Mesendoderm (in vitro differentiated cells): ENCODE results near the gene EPYC.

Experiments used
- DNase-seq: peaks from one replicate; pipeline ENCODE4 v3.0.0; 2013
- H2AK5ac ChIP-seq: 2 replicates; pipeline ENCODE4 v1.6.1; 2013; ENCODE audit warnings: low read length, inconsistent platforms
- H2BK120ac ChIP-seq: 2 replicates; pipeline ENCODE4 v1.6.1; 2013; ENCODE audit warnings: low read depth, mild to moderate bottlenecking, low read length, moderate library complexity, mixed read lengths
- H2BK15ac ChIP-seq: replicated peaks from 2 replicates; pipeline ENCODE4 v1.6.1; 2013; ENCODE audit warnings: low read depth, mild to moderate bottlenecking, moderate library complexity
- H2BK5ac ChIP-seq: 2 replicates; pipeline ENCODE4 v1.6.1; 2013; ENCODE audit warnings: low read length, inconsistent platforms
- H3K18ac ChIP-seq: 2 replicates; pipeline ENCODE4 v1.6.1; 2013; ENCODE audit warnings: mild to moderate bottlenecking, low read length, mixed read lengths
- H3K23ac ChIP-seq: one replicate; pipeline ENCODE4 v1.6.1; 2013; ENCODE audit warnings: low read length
- H3K27ac ChIP-seq: 2 replicates; pipeline ENCODE4 v1.5.1; 2013; ENCODE audit warnings: low read depth, mild to moderate bottlenecking, inconsistent platforms, low read length, moderate library complexity
- H3K27me3 ChIP-seq: 2 replicates; pipeline ENCODE4 v1.6.1; 2013; ENCODE audit warnings: low read length, control low read depth, mild to moderate bottlenecking, inconsistent platforms; ENCODE audit not compliant: insufficient read depth, poor library complexity
- H3K36me3 ChIP-seq: 2 replicates; pipeline ENCODE4 v1.6.1; 2013; ENCODE audit warnings: low read length, inconsistent platforms; ENCODE audit not compliant: control insufficient read depth, insufficient read depth
- H3K4ac ChIP-seq: one replicate; pipeline ENCODE4 v1.6.1; 2013; ENCODE audit warnings: low read depth, mild to moderate bottlenecking, low read length, moderate library complexity
- H3K4me1 ChIP-seq: 2 replicates; pipeline ENCODE4 v1.6.1; 2013; ENCODE audit warnings: low read depth, low read length, inconsistent platforms; ENCODE audit not compliant: control insufficient read depth
- H3K4me2 ChIP-seq: 2 replicates; pipeline ENCODE4 v1.6.1; 2013; ENCODE audit warnings: low read length
- H3K4me3 ChIP-seq: 2 replicates; pipeline ENCODE4 v1.5.1; 2013; ENCODE audit warnings: mild to moderate bottlenecking, low read length
- H3K56ac ChIP-seq: one replicate; pipeline ENCODE4 v1.6.1; 2013; ENCODE audit warnings: low read length
- H3K79me1 ChIP-seq: 2 replicates; pipeline ENCODE4 v1.6.1; 2013; ENCODE audit warnings: low read length, inconsistent platforms
- H3K79me2 ChIP-seq: 2 replicates; pipeline ENCODE4 v1.6.1; 2013; ENCODE audit warnings: mild to moderate bottlenecking, low read length; ENCODE audit not compliant: control insufficient read depth, insufficient read depth
- H3K9ac ChIP-seq: 2 replicates; pipeline ENCODE4 v1.6.1; 2013; ENCODE audit warnings: low read length, inconsistent platforms
- H4K5ac ChIP-seq: one replicate; pipeline ENCODE4 v1.6.1; 2013; ENCODE audit warnings: low read length
- H4K8ac ChIP-seq: one replicate; pipeline ENCODE4 v1.6.1; 2013; ENCODE audit warnings: low read depth, mild to moderate bottlenecking, control low read depth, low read length, moderate library complexity
- WGBS: extraction: QIAGEN DNeasy Blood & Tissue Kit; methylation state at CpG from one replicate; pipeline ENCODE4 v1.1.7; 2013; ENCODE audit warnings: low lambda C conversion rate, missing lambda C conversion rate; ENCODE audit not compliant: insufficient coverage; ENCODE audit errors: extremely low coverage; 5-methylcytosine and 5-hydroxymethylcytosine counted together

Gene EPYC

DNA sequence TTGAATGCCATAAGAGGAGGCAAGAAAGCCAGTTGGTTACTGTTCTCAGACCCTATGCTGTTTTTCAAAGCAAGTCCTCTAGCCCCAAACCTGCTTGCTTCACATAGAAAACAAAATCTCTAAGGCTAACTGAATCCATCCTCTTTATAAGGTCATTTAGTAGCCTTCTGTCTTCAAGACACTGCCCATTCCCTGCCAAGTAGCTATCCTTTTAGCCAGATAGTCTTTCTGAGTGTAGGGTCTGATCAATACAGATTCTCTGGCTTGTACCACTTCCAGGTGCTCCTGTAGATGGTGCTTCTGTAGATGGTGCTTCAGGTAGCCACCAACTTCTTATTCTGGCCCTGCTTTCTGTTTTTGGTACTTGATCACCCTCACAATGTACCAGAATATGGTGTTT is 33.9 kb downstream of the EPYC start:
- no peak overlapping the region for H3K9ac ChIP-seq
- H2BK5ac ChIP-seq = no peak overlapping the region
- H3K4me1 ChIP-seq = no peaks in the 10 kb centered on the region
- DNase-seq = no peak
- no peak overlapping the region for H3K27ac ChIP-seq
- no peaks in the 10 kb centered on the region for H3K79me2 ChIP-seq
- H3K23ac ChIP-seq = no peak overlapping the region
- H3K4ac ChIP-seq = no peak overlapping the region
- H4K8ac ChIP-seq = no peak overlapping the region
- H2AK5ac ChIP-seq = no peak overlapping the region
- no peaks in the 10 kb centered on the region for H3K36me3 ChIP-seq
- no peak overlapping the region for H3K4me2 ChIP-seq
- no peaks in the 10 kb centered on the region for H3K79me1 ChIP-seq
- no peak overlapping the region for H3K18ac ChIP-seq
- no peak overlapping the region for H3K56ac ChIP-seq
- H4K5ac ChIP-seq = no peak overlapping the region
- H2BK15ac ChIP-seq = no peak overlapping the region
- H2BK120ac ChIP-seq = no peak overlapping the region
- no peak overlapping the region for H3K4me3 ChIP-seq
- H3K27me3 ChIP-seq = no peaks in the 10 kb centered on the region

DNA sequence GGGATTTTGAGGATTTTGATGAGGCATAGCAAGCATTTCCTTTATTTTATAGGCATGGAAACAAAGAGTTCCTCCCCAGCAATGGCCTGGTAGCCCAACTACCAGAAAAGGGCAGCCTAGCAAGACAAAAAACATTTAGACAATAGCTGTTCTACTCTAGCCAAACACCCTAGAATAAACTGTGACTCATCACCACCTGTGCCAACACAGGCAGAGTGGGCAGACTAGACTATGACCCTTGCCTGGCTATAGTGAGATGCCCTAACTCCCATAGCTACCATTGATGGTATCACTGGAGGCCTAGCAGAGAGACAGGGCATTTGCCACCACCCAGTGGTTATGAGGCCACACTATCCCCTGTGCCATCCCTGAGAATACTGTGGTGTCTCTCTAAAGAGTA is 34.3 kb downstream of the EPYC start:
- Histone ChIP-seq H3K18ac (no peak overlapping the region), H3K4me2 (no peak overlapping the region), H2BK15ac (no peak overlapping the region), H3K4ac (no peak overlapping the region), H2BK120ac (no peak overlapping the region), H4K8ac (no peak overlapping the region), H3K27me3 (no peaks in the 10 kb centered on the region), H3K36me3 (no peaks in the 10 kb centered on the region), H2BK5ac (no peak overlapping the region), H2AK5ac (no peak overlapping the region), H3K4me3 (no peak overlapping the region), H3K27ac (no peak overlapping the region), H3K4me1 (no peaks in the 10 kb centered on the region), H4K5ac (no peak overlapping the region), H3K79me2 (no peaks in the 10 kb centered on the region), H3K23ac (no peak overlapping the region), H3K56ac (no peak overlapping the region), H3K9ac (no peak overlapping the region), H3K79me1 (no peaks in the 10 kb centered on the region)
- DNase-seq = no peak

DNA sequence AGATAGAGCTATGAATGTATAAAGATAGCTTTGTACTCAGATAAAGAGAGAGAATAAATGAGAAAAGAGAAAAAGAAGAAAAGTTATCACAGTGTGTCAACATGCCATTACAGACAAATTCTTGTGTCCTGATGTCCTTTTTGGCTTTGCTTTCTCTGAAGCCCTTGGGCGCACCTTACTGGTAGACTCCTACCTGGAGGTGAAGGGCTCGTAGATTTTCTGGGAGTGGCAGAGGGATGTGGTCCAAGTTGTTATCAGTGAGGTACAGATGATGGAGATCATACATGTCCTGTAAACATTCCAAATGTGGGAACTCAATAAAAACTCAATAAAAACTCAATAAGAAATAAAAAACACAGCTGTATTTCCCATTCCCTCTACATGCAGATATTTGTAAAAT is 34.9 kb downstream of the EPYC start:
- H3K4me3 ChIP-seq = no peak overlapping the region
- no peak overlapping the region for H3K27ac ChIP-seq
- H2AK5ac ChIP-seq = no peak overlapping the region
- H3K9ac ChIP-seq = no peak overlapping the region
- DNase-seq = no peak
- no peak overlapping the region for H3K4me2 ChIP-seq
- no peak overlapping the region for H3K23ac ChIP-seq
- no peak overlapping the region for H2BK5ac ChIP-seq
- no peaks in the 10 kb centered on the region for H3K4me1 ChIP-seq
- no peak overlapping the region for H3K18ac ChIP-seq
- no peak overlapping the region for H4K8ac ChIP-seq
- H3K79me2 ChIP-seq = no peaks in the 10 kb centered on the region
- H3K79me1 ChIP-seq = no peaks in the 10 kb centered on the region
- no peak overlapping the region for H2BK15ac ChIP-seq
- H3K4ac ChIP-seq = no peak overlapping the region
- no peak overlapping the region for H4K5ac ChIP-seq
- H3K36me3 ChIP-seq = no peaks in the 10 kb centered on the region
- H3K27me3 ChIP-seq = no peaks in the 10 kb centered on the region
- H3K56ac ChIP-seq = no peak overlapping the region
- no peak overlapping the region for H2BK120ac ChIP-seq
- WGBS = no CpG with 5 or more reads among the region's 2 CpGs

DNA sequence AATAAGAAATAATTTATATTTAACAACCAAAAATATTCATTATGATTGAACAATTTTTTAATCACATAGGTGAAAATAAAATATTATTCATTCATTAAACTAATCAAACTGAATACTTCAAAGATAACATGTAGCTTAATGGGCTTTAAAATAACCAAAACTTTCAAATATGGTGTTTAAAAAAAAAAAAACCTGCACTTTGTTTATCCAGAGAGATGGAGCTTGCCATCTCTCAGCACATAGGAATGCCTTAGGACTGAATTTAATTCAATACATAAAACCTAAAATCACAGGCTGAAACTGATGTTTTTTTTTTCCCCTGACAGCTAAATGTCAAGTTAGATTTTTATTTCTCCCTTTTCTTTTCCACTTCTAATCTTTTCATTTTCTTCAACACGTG is 35.4 kb downstream of the EPYC start:
- no CpG with 5 or more reads among the region's 1 CpG for WGBS
- H3K4me1 ChIP-seq = no peaks in the 10 kb centered on the region
- no peak overlapping the region for H2BK120ac ChIP-seq
- no peak overlapping the region for H3K9ac ChIP-seq
- H2BK5ac ChIP-seq = no peak overlapping the region
- no peaks in the 10 kb centered on the region for H3K27me3 ChIP-seq
- no peak overlapping the region for H3K27ac ChIP-seq
- H3K56ac ChIP-seq = no peak overlapping the region
- no peak overlapping the region for H4K8ac ChIP-seq
- H3K4me3 ChIP-seq = no peak overlapping the region
- no peak overlapping the region for H3K18ac ChIP-seq
- H3K36me3 ChIP-seq = no peaks in the 10 kb centered on the region
- H4K5ac ChIP-seq = no peak overlapping the region
- no peak overlapping the region for H2BK15ac ChIP-seq
- no peak overlapping the region for H3K23ac ChIP-seq
- no peak overlapping the region for H3K4me2 ChIP-seq
- no peak overlapping the region for H2AK5ac ChIP-seq
- H3K79me2 ChIP-seq = no peaks in the 10 kb centered on the region
- H3K4ac ChIP-seq = no peak overlapping the region
- no peak for DNase-seq
- H3K79me1 ChIP-seq = no peaks in the 10 kb centered on the region

GRCh38 chr12:90965204-90965603 is 39.6 kb downstream of the EPYC start:
- H3K79me1 ChIP-seq = no peaks in the 10 kb centered on the region
- no peak overlapping the region for H2BK120ac ChIP-seq
- H3K27me3 ChIP-seq = no peaks in the 10 kb centered on the region
- H3K36me3 ChIP-seq = no peaks in the 10 kb centered on the region
- no peak overlapping the region for H3K18ac ChIP-seq
- no peak overlapping the region for H2AK5ac ChIP-seq
- H3K9ac ChIP-seq = no peak overlapping the region
- H3K27ac ChIP-seq = no peak overlapping the region
- H3K4ac ChIP-seq = no peak overlapping the region
- no peak overlapping the region for H3K56ac ChIP-seq
- no peak overlapping the region for H4K5ac ChIP-seq
- H3K4me2 ChIP-seq = no peak overlapping the region
- no peak overlapping the region for H2BK5ac ChIP-seq
- no peaks in the 10 kb centered on the region for H3K79me2 ChIP-seq
- H3K4me3 ChIP-seq = no peak overlapping the region
- WGBS = no CpG with 5 or more reads among the region's 2 CpGs
- no peak overlapping the region for H3K23ac ChIP-seq
- H2BK15ac ChIP-seq = no peak overlapping the region
- H4K8ac ChIP-seq = no peak overlapping the region
- DNase-seq = no peak
- no peaks in the 10 kb centered on the region for H3K4me1 ChIP-seq

DNA sequence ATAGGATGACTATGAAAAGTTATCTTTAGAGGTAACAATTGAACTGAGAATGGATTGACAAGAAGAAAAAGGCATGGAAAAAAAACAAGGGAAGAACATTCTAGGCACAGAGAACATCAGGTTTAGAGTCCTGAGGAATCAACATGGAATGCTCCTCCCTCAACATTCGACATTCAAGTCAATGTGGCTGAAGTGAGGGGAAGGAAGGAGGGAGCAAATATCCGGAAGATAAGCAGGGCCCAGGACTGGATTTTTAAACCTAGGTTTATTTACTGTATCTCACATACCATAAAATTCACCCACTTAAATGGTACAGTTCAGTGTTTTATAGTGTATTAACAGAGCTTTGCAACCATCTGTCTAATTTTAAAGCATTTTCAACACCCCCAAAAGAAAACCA is 40.2 kb downstream of the EPYC start:
- H4K8ac ChIP-seq = no peak overlapping the region
- no peaks in the 10 kb centered on the region for H3K4me1 ChIP-seq
- no CpG with 5 or more reads among the region's 2 CpGs for WGBS
- no peaks in the 10 kb centered on the region for H3K36me3 ChIP-seq
- H3K56ac ChIP-seq = no peak overlapping the region
- H2BK15ac ChIP-seq = no peak overlapping the region
- H3K4me2 ChIP-seq = no peak overlapping the region
- H3K4ac ChIP-seq = no peak overlapping the region
- H4K5ac ChIP-seq = no peak overlapping the region
- no peak overlapping the region for H3K9ac ChIP-seq
- H3K4me3 ChIP-seq = no peak overlapping the region
- H3K79me2 ChIP-seq = no peaks in the 10 kb centered on the region
- H2BK5ac ChIP-seq = no peak overlapping the region
- H3K27me3 ChIP-seq = no peaks in the 10 kb centered on the region
- no peak overlapping the region for H3K18ac ChIP-seq
- no peak overlapping the region for H2AK5ac ChIP-seq
- no peaks in the 10 kb centered on the region for H3K79me1 ChIP-seq
- H2BK120ac ChIP-seq = no peak overlapping the region
- no peak for DNase-seq
- no peak overlapping the region for H3K23ac ChIP-seq
- no peak overlapping the region for H3K27ac ChIP-seq
